HG02973 (cell line): ENCODE data around the gene HSD3B2.
"Not testable (repeated sequence)": the region's sequence is repeated elsewhere in the genome, so short reads cannot be mapped to it uniquely, and the experiment has no call there.

Experiments
- ATAC-seq: cut with Tn5 transposase; IDR thresholded peaks from one replicate; pipeline ENCODE4 v1.9.1; 2021; ENCODE audit warnings: moderate library complexity; ENCODE audit not compliant: unreplicated experiment

HSD3B2 gene

DNA sequence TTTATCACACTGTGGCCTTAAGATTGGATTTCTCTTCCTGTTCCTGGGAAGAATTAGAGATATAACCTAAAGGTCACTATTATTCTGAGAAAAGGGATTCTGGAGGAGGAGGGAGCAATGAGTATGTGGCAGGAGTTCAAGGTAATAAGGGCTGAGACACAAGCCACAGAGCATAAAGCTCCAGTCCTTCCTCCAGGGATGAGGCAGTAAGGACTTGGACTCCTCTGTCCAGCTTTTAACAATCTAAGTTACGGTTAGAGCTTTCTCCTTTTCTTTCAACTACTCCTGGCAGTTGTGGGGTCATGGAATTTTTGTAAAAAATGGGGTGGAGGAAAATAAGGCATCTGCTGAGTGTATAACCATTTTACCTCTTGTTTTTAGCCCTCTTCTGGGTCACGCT lies at the start of gene HSD3B2:
Gene HSD3B2, plus strand, starts transcription at position 201 of the 400 bp plus-strand sequence. CDS start 270 bp downstream, outside the sequence.
- no peak for ATAC-seq

DNA sequence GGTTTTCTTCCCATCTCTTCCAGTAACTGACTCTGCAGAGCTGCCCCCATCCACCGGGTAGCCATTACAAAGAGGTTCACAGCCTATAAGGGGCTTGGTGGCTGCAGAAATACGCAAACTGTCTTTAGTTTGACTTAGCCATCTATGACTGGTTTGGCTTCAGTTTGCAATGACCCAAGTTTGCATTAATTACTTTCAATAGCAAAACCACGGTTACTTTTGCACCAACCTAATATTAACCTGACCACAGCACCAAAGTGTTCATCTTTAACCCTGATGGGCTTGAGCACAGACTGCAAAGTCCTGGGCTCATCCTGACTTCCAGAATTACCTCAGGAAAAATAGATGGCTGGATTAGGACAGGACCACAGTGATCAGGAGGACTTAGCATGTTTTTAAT lies 48.5 kb upstream of the HSD3B2 start:
- no peak for ATAC-seq

DNA sequence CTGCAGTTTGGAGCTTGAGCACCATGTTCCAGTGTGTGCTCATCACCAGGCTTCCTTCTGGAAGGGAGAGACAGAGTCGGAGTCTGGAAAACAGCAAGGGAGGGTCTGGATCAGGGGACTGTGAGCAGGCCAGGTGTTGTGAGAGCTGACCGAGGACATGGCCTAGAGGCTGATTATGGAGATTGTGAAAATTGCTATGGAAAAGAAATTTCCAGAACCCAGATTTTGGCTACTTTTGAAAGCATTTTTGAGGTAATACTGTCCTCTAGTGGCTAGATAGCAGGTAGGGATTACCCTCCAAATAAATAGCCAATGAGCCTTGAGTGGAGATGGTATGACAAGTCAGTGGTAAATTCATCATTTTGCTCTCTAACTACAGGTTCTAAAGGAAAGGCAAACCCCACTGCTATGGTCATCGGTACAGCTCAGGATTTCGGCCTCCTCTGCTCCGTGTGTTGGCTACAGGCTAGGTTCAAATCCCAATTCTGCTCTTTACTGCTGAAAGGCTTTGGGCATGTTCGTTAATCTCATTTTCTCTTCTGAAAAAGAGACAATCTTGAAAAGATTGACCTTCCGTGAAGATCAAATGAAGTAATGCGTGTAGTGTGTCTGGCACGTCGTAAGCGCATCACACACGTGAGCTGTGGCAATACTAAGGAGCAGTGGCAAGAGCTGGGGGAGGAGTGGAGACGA lies 47.4 kb upstream of the HSD3B2 start:
- no peak for ATAC-seq

DNA sequence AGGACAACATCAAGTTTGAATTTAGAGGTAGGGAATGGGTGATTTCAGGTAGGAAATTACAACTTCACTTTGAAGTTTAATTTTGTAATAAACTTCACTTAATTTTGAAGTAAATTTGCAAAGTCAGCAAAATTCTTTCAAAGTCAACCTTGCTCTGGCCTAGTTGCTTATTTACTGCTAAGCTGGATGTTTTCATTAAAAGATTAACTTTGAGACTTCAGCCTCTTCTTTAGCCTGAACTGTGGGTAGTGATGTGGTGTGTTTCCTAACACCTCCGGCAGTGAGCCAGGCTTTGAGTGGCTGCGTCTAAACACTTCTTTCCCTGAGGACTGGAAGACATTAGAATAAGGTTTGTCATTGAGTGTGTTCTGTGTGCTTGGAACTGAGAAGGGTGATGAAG lies 46.4 kb upstream of the HSD3B2 start, which contains the start of gene HAO2:
Gene HAO2, plus strand, starts transcription at position 232 of the 400 bp plus-strand sequence. CDS start 12,301 bp downstream, outside the sequence.
- ATAC-seq: no peak

DNA sequence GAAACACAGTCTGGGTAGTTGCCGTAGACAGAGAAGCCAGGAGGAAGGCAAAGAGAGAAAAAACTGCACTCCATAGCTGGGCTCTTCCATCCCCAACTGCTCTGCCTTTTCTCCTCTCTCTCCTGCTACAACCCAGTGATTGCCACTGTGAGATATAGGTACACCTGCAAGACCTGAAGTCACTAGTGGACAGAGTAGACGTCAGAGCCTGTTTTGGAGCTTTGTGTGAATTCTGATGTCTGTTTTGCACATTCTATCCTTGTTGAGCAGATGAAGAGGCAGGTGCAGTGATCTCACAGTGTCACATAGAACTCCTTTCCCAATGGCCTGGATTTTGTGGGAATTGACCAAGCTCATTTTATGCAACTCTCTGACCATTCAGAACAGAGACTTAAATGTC lies 44.2 kb upstream of the HSD3B2 start:
- ATAC-seq: no peak

DNA sequence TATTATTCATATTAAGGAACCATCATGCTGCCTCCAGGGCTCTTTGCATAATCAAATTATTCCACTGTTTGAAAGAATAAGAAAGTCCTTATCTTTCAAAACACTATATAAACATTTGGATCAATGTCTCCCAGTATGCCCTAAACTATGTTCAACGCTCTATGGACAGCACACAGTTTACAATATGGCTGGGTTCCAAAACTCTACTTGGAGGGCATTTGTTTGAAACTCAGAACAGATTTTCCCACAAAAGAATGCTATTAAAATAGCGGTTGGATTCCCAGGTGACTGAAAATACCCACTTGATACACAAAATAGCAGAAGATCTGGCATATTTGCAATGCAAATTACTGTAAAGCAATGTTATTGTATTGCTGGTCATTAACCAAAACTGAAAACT lies 43.1 kb upstream of the HSD3B2 start:
- no peak for ATAC-seq

DNA sequence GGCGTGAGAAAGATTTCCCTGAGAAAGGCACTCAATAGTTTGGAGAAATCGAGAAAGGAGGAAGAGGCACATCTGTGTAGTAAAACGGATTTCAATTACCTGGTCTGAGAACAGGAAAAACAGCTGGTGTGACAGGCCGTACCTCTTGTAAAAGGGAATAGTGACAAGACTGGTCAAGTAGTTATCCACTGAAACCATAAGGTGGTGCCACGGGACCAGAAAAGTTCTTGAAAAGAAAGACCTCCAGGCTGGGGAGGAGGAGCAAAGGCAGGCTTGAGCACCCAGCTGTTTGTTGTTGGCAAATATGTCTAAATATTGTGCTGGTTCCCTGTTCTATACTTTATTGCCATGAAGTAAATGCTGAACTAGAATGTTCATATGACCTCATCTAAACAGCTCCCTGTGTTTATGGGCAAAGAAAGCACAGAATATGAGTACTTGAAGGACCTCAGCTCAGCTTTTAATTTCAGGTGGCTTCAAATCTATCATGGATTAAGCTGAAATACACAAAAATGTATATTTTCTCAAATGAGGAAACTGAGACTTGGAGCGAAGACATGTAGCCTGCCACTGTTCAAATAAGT lies 42.4 kb upstream of the HSD3B2 start:
- ATAC-seq: no peak

DNA sequence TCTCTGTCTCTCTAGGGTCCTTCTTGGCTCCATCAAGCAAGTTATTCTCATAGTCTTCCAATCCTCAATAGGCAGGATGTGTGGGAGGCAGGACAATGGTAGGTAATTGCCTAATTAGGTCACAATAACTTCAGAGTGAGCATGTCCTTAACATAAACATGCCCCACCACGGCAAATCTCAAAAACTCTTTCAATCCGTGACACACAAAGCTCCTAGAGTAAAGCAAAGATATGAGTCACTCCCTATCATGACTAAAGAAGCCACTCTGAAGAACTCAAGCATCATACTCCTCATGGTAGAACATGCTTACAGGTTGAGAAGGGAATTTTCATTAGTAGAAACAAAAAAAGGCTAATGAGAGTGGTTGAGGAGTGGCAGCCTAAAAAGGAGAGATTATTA lies 41.5 kb upstream of the HSD3B2 start:
- ATAC-seq: no peak

DNA sequence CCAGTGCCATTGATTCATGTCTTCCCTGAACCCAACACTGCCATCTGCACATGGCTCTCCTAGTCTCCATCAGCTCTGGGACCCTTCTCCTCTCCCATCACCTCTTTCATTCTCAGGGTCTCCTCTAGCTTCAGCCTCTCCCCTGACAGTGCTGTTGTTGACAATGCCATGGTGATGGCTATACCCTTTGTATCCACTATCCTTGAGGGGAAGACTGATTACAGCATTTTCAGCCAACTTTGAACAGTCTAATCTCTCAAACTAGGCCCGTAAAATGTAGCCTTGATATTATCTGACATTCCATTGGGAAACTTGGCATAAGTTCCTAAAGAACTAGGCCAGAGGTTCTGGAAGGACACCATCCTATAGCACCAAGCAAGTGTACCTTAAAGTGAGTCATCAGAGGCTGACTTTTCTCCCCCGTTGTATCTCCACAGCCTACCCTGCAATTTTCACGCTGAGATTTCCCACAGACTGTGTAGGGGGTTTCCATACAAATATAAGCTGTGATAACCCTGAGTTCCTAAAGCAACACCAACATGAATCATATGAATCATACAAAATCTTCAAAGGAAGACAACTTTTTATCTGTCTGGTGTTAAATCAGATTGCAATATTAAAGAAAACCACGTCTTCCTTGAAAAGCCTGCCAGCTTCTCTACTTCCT lies 40.6 kb upstream of the HSD3B2 start:
- no peak for ATAC-seq

DNA sequence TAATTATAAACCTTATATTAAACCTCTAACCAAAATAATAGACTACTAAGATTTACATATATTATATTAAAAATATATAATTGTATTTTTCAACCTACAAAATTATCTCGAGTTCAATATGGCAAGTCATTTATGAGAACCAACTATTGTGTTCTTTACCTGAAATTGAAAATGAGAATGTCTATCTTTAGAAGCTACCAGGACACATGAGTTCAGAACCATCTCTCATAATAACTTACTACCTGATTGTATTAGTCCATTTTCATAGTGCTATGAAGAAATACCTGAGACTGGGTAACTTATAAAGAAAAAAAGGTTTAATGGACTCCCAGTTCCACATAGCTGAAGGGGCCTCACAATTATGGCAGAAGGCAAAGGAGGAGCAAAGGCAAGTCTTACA lies 39.6 kb upstream of the HSD3B2 start:
- no peak for ATAC-seq

DNA sequence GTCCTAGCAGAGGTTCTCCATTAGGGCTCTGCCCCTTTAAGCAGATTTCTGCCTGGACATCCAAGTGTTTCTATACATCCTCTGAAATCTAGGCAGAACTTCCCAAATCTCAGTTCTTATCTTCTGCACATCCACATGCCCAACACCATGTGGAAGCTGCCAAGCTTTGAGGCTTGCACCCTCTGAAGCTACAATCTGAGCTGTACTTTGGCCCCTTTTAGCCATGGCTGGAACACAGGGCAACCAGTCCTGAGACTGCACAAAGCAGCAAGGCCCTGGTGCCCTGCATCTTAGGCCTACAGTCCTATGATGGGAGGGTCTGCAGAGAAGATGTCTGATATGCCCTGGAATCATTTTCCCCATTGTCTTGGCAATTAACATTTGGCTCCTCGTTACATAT lies 38.4 kb upstream of the HSD3B2 start:
- ATAC-seq: no peak

DNA sequence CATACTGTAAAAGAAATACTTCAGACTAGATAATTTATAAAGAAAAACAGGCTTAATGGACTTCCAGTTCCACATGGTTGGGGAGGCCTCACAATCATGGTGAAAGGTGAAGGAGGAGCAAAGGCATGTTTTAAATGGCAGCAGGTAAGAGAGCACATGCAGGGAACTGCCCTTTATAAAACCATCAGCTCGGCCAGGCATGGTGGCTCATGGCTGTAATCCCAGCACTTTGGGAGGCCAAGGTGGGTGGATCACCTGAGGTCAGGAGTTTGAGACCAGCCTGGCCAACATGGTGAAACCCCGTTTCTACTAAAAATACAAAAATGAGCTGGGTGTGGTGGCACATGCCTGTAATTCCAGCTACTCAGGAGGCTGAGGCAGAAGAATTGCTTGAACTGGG lies 37.4 kb upstream of the HSD3B2 start:
- not testable (repeated sequence) for ATAC-seq

DNA sequence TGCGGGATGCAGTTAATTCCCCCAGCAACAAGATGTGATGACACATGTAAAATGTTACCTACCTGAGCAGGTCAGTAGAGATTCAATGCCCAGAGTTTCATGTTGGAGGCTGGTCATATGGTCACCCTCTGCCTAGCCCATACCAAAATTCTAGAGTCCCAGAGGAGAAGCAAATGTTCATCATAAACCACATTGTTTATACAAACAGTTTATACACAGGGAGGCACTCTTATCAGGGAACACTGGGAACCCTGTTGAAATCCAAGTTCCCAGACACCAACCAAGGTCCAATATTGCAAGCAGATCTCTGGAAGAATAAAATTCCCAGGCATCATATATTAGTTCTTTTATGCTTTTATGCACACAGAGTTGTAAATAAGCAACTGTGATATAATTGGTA lies 35.8 kb upstream of the HSD3B2 start:
- no peak for ATAC-seq

DNA sequence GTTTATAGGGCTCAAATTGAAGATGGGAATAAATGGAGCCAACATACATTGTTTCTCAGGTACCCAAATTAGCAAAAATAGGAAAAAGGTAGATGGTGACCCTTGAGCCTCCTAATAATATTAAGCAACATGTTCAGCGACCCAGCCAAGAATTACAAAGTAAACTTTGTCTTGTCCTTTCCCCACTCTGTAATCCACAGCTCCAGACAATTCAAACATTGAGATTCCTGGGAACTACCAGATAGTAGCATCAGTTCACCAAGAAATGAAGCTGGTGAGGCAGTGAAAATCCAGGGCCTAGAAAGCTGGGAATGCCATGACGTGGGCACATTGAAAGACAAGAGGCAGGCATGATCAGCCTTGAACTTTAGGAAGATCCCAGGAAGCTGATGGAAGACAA lies 34.6 kb upstream of the HSD3B2 start:
- no peak for ATAC-seq

DNA sequence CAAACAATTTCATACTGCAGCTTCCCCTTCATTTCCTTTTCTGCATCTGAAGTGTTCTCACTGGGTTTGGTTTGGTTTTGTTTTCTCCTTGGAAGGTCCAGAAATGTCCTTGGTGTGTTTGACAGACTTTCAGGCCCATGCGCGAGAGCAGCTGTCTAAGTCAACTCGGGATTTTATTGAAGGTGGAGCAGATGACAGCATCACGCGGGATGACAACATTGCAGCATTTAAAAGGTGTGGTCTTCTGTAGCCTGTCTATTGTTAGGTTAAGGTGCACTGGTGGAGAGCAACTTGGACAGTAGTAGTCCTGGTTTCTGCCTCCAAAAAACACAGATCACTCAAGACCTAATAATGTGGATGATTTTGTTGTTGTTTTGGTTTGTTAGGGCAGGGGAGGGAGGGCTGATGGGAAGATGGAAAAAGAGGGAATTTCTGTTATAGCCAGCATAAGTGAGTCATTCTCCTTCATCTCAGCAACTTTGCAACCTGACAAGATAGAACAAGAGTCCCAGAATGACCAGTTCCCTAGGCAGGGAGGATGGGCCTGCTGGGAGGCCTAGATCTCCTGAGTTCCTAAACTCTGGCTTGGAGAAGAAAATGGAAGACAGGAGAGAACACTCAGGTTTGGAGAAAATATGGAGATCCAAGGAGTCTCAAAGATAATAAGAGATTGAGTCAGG lies 33.8 kb upstream of the HSD3B2 start:
- ATAC-seq: no peak

DNA sequence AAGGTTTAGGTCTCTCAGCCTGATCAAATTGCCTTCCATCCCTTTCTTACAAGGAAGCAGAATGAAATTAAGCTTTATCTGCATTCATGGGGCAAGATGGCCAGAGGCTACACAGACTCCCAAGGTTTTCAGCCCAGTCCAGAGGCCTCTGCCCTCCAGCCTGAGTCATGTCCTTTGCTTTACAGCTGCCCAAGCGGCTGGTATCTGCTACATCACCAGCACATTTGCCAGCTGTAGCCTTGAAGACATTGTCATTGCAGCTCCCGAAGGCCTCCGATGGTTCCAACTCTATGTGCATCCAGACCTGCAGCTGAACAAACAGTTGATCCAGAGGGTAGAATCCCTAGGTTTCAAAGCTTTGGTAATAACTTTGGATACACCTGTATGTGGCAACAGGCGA lies 30.4 kb upstream of the HSD3B2 start:
- no peak for ATAC-seq

DNA sequence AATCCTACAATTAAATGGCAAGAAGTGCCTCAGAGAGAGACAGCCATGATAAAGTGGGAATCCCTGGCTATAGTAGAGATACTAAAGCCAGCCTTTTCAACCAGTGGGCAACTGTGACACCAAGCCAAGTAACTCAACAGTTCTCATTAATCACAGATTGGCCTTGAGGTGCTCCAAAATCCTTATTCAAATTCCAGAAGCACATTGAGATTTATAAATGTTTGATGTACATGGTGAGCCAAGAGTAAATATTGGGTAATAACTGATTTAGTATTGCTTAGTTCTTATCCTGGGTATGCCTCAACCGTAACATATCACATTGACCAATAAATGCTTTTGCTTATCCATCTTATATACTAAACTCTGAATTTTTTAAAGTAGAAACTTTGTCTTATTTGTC lies 29.3 kb upstream of the HSD3B2 start:
- ATAC-seq: no peak

DNA sequence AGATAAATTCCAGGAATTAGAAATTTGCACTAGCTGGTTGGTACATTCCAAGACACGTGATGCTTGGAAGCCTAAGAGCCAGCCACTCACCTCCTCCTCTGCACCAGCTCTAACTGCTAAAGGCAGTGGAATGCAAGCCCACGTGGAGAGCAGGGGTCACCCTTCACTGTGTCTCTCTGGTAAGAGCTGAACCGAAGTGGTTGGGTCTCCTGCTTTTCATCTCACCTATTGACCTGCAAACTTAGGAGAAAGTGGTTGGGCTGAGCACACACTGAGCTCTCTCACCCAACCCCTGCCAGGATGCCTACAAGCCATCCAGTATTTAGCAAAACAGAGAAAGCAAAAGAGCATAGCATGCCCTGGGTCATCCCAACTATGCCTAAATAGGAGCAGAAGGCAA lies 27.1 kb upstream of the HSD3B2 start:
- ATAC-seq: no peak

DNA sequence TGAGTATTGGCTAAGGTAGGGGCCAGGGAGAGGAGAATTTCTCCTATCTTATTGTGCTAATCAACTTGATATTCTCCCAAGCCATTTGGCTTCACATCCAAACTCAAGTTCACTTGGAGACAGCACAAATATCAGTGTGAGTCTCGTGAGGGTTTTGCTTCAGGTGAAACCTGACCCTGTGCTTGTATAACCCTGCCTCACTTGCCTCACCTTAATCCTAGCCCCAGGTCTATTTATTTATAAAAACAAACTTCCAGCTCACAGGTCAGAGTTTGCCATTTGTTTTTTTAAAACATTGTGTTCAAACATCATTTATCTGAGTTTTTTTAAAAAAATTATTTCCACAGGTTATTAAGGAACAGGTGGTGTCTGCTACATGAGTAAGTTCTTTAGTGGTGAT lies 26.5 kb upstream of the HSD3B2 start:
- no peak for ATAC-seq

DNA sequence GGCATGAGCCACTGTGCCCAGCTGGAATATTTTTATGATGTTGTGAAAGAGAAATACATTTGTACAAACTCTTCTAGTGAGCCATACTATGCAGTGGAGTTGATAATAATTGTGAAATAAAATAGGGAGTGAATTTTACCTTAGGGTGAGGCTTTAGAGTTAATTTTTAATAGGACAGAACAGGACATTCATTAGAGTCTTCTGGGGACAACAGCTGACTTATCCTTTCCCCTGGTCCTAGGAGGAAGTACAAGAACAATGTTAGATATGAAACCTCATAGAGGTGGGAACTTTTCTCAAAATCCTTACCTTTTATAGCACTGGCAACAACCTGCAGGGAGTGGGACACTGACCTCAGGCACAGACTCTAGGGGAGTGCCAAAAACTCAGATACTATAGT lies 24.4 kb upstream of the HSD3B2 start:
- no peak for ATAC-seq

DNA sequence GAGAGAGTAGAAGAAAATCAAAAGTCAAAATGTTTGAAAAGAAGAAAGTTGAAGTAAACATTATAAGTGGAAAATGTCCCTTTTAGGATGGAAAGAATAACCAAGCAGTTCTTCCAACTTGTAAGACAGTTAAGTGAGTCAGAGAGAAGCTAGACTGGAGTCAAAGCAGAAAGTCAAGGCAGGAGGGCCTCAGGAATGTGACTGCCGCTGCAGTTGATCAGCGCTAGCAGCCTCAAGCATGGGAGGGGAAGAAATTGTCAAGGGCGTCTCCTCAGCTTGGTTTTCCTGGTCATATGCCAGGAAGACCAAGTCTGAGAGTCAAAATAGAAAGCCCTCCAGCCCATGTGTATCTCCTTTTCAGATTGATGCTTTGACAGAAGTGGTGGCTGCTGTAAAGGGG lies 23.2 kb upstream of the HSD3B2 start:
- ATAC-seq: no peak

DNA sequence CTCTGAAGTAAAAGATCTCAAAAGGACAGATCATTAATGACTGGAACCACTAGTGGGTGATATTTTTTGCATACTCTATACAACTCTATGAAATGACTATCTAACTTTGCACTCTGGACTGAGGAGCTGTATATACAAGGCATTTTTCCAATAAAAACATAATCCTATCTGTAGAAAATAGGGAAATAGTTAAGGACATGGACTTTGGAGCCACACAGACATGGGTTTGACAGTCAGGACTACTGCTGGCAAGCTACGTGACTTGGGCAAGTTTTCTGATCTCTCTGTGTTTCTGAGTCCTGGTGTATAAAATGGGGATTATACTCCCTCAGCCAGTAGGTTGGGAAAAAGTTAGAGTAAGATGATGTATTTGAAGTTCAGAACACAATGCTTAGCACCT lies 20.9 kb upstream of the HSD3B2 start:
- no peak for ATAC-seq
